ENCODE measurements around the gene OLFML1.

GRCh38 chr11:7439746-7440320 is 45.5 kb upstream of the OLFML1 start:
- TF ChIP-seq POLR2AphosphoS5 (IDR thresholded peaks at IDR 0.05) (no peak), POLR2A (IDR thresholded peaks at IDR 0.05) (no peak)
- TF ChIP-seq, protein P1, sequence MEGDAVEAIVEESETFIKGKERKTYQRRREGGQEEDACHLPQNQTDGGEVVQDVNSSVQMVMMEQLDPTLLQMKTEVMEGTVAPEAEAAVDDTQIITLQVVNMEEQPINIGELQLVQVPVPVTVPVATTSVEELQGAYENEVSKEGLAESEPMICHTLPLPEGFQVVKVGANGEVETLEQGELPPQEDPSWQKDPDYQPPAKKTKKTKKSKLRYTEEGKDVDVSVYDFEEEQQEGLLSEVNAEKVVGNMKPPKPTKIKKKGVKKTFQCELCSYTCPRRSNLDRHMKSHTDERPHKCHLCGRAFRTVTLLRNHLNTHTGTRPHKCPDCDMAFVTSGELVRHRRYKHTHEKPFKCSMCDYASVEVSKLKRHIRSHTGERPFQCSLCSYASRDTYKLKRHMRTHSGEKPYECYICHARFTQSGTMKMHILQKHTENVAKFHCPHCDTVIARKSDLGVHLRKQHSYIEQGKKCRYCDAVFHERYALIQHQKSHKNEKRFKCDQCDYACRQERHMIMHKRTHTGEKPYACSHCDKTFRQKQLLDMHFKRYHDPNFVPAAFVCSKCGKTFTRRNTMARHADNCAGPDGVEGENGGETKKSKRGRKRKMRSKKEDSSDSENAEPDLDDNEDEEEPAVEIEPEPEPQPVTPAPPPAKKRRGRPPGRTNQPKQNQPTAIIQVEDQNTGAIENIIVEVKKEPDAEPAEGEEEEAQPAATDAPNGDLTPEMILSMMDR (IDR thresholded peaks at IDR 0.05) = no peak

Measured in suprapubic skin (tissue), 4 donors.